SIG-M5 treated with dmso at 0.1 percent for 504 hours (cell line): ENCODE measurements around the gene RAMACL.
"Not testable (repeated sequence)": the region's sequence is repeated elsewhere in the genome, so short reads cannot be mapped to it uniquely, and the experiment has no call there.

Experiments used
- DNase-seq: peaks from one replicate; lab custom pipeline; 2025; ENCODE audit not compliant: unreplicated experiment; lab: John Stamatoyannopoulos, UW

RAMACL gene

GRCh38 chr6:166597711-166598440, 11.4 kb upstream of the RAMACL start:
- DNase-seq, result no peak

- no peak for DNase-seq
These were observed 10.5 kb upstream of the RAMACL start for GRCh38 chr6:166596776-166597507.

- DNase-seq, result no peak
These were observed 9.5 kb upstream of the RAMACL start for GRCh38 chr6:166595949-166596348.

- no peak for DNase-seq
These were observed 8.7 kb upstream of the RAMACL start for GRCh38 chr6:166595061-166595780.

GRCh38 chr6:166592821-166593220, 6.3 kb upstream of the RAMACL start:
- no peak for DNase-seq

GRCh38 chr6:166591961-166592520, 5.6 kb upstream of the RAMACL start:
- no peak for DNase-seq

- DNase-seq, result no peak
These were observed 4.5 kb upstream of the RAMACL start for GRCh38 chr6:166591026-166591425.

- DNase-seq, result no peak
These were observed 3.5 kb upstream of the RAMACL start for GRCh38 chr6:166589786-166590574.

GRCh38 chr6:166589337-166589731, 2.9 kb upstream of the RAMACL start:
- DNase-seq, result no peak

GRCh38 chr6:166588691-166589336, 2.3 kb upstream of the RAMACL start:
- peak; percentile 67 for DNase-seq

GRCh38 chr6:166587631-166588413, 1.3 kb upstream of the RAMACL start:
- DNase-seq, result peak; percentile 38

GRCh38 chr6:166584853-166585429, 1.5 kb downstream of the RAMACL start:
- DNase-seq, result no peak

- no peak for DNase-seq
These were observed 2.3 kb downstream of the RAMACL start for GRCh38 chr6:166584155-166584554.

GRCh38 chr6:166583230-166583965, 3.1 kb downstream of the RAMACL start:
- no peak for DNase-seq

GRCh38 chr6:166582258-166582657, 4.2 kb downstream of the RAMACL start:
- no peak for DNase-seq

GRCh38 chr6:166581801-166582200, 4.7 kb downstream of the RAMACL start:
- not testable (repeated sequence) for DNase-seq

- DNase-seq, result no peak
These were observed 5.4 kb downstream of the RAMACL start for GRCh38 chr6:166581091-166581511.
